Superior temporal gyrus (tissue), 1 donor: ENCODE data around the gene TWF2.

Experiments
- DNase-seq: peaks from one replicate; pipeline ENCODE4 v3.0.0-alpha.2; 2016; ENCODE audit errors: extremely low spot score

Gene TWF2

GRCh38 chr3:52257911-52258310, 19.0 kb upstream of the TWF2 start:
- DNase-seq = no peak

- no peak for DNase-seq
These were observed 17.7 kb upstream of the TWF2 start for GRCh38 chr3:52256622-52257021.

- no peak for DNase-seq
These were observed 17.2 kb upstream of the TWF2 start for GRCh38 chr3:52256159-52256558.

- DNase-seq = no peak
These were observed 15.7 kb upstream of the TWF2 start for GRCh38 chr3:52254608-52255007.

GRCh38 chr3:52253314-52254304, 14.7 kb upstream of the TWF2 start:
- peak; percentile 71 for DNase-seq

- no peak for DNase-seq
These were observed 11.2 kb upstream of the TWF2 start for GRCh38 chr3:52250122-52250521.

GRCh38 chr3:52249683-52250082, 10.7 kb upstream of the TWF2 start:
- no peak for DNase-seq

- DNase-seq = peak; percentile 64
These were observed 10.0 kb upstream of the TWF2 start for GRCh38 chr3:52248816-52249547.

GRCh38 chr3:52248165-52248541, 9.2 kb upstream of the TWF2 start:
- DNase-seq = no peak

GRCh38 chr3:52247409-52248164, 8.6 kb upstream of the TWF2 start:
- no peak for DNase-seq

- no peak for DNase-seq
These were observed 7.9 kb upstream of the TWF2 start for GRCh38 chr3:52246728-52247408.

GRCh38 chr3:52246264-52246620, 7.3 kb upstream of the TWF2 start:
- DNase-seq = no peak

- DNase-seq = no peak
These were observed 6.6 kb upstream of the TWF2 start, which contains the start of gene PPM1M for GRCh38 chr3:52245322-52246263. Gene PPM1M, plus strand, starts transcription at chr3:52245759. Its CDS starts 66 bp downstream, at chr3:52245825.

- DNase-seq = no peak
These were observed 5.1 kb upstream of the TWF2 start for GRCh38 chr3:52243791-52244628.

GRCh38 chr3:52242039-52242438, 3.1 kb upstream of the TWF2 start:
- no peak for DNase-seq

GRCh38 chr3:52240886-52241370, 2.0 kb upstream of the TWF2 start:
- DNase-seq = no peak

- DNase-seq = no peak
These were observed 1.3 kb upstream of the TWF2 start for GRCh38 chr3:52240059-52240885.

- DNase-seq = peak; percentile 37
These were observed 681 bp downstream of the TWF2 start for GRCh38 chr3:52238193-52238760.
